Breast epithelium (tissue), 4 donors: ENCODE results near the gene CACNA2D1. TPM values are rescaled to one million over a fixed set of nuclear protein-coding genes. Genes with fewer than 3 reads are reported as not detected.

Experiments
- DNase-seq, 2 donors: peaks; one replicate each; pipeline ENCODE4 v3.0.0-alpha.2; 2019; ENCODE audit warnings: low spot score in 2 of 2
- H3K27ac ChIP-seq, 2 donors: fragments of 200-600 bp; sonication (generic) in 1 of 2; one replicate each; pipeline ENCODE4 v1.5.1; 2016 to 2019; ENCODE audit warnings: mild to moderate bottlenecking in 1 of 2
- H3K27me3 ChIP-seq, 2 donors: fragments of 200-600 bp; sonication (generic) in 1 of 2; one replicate each; pipeline versions ENCODE4 v1.5.1 to v1.6.0; 2017 to 2019; ENCODE audit warnings: control low read depth in 1 of 2, mild to moderate bottlenecking in 1 of 2
- H3K36me3 ChIP-seq: fragments of 200-600 bp; one replicate; pipeline ENCODE4 v1.5.1; 2019
- H3K4me1 ChIP-seq, 2 donors: fragments of 200-600 bp; sonication (generic); one replicate each; pipeline ENCODE4 v1.5.1; 2016 to 2019; ENCODE audit warnings: control low read depth in 1 of 2
- H3K4me3 ChIP-seq, 3 donors: fragments of 200-600 bp; sonication (generic); 1 replicate in 2 of 3; 2 replicates in 1 of 3; pipeline ENCODE4 v1.5.1; 2016 to 2019; ENCODE audit warnings: mild to moderate bottlenecking in 3 of 3, moderate library complexity in 2 of 3
- H3K9me3 ChIP-seq, 2 donors: fragments of 200-600 bp; sonication (generic) in 1 of 2; one replicate each; pipeline ENCODE4 v1.5.1; 2016 to 2019; ENCODE audit warnings: control low read depth in 1 of 2
- CTCF ChIP-seq, 3 donors: fragments of 450-650 bp; IDR thresholded peaks; one replicate each; pipeline ENCODE4 v1.5.1; 2016 to 2017; ENCODE audit warnings: antibody characterized with exemption in 3 of 3, mild to moderate bottlenecking in 3 of 3, moderate library complexity in 3 of 3
- POLR2A ChIP-seq: fragments of 450-650 bp; IDR thresholded peaks from one replicate; pipeline ENCODE4 v1.6.1; 2016; ENCODE audit warnings: antibody characterized with exemption, mild to moderate bottlenecking, moderate library complexity
- POLR2AphosphoS5 ChIP-seq, 3 donors: sonication (generic); formaldehyde crosslinking; IDR thresholded peaks; one replicate each; pipeline ENCODE4 v1.6.1; 2017; ENCODE audit warnings: antibody characterized with exemption in 3 of 3
- intact Hi-C: fragments of 100-400 bp; cut with DNase I; formaldehyde crosslinking; loops from one replicate; pipeline ENCODE4 v1.15.1; 2023; ENCODE audit warnings: low total_unique reads
- total RNA-seq, 3 donors: library from RNA; depleted of rRNA; stranded (reverse); fragments of >200 nt; gene quantifications; one replicate each; pipeline ENCODE4 v1.1.0, GENCODE V29; 2016

CACNA2D1 gene
- total RNA-seq, 3 donors from 2014 or later = 10.2 to 79.4 (median 16.0) TPM

- TF ChIP-seq POLR2A = no peak
- no peak for TF ChIP-seq POLR2AphosphoS5 (IDR thresholded peaks at IDR 0.05)
- no peak for TF ChIP-seq CTCF (IDR thresholded peaks at IDR 0.05)
- H3K4me3 ChIP-seq = no peak overlapping the region
- no peaks in the 10 kb centered on the region for H3K27me3 ChIP-seq
- H3K4me1 ChIP-seq = no peaks in the 10 kb centered on the region
- intact Hi-C loops = no loop called here
- peaks cover 3 to 15% of the 10 kb centered on the region in 2 donors for H3K9me3 ChIP-seq
- no peak overlapping the region for H3K27ac ChIP-seq
- no peaks in the 10 kb centered on the region for H3K36me3 ChIP-seq
- no peak for DNase-seq
Measured at GRCh38 chr7:81908220-81908619, 535.4 kb downstream of the CACNA2D1 start.

- Histone ChIP-seq H3K4me1 (no peaks in the 10 kb centered on the region), H3K36me3 (no peaks in the 10 kb centered on the region), H3K4me3 (no peak overlapping the region), H3K27me3 (no peaks in the 10 kb centered on the region), H3K27ac (no peak overlapping the region), H3K9me3 (peaks cover 4 to 7% of the 10 kb centered on the region in 2 donors)
- no peak for DNase-seq
- intact Hi-C loops = no loop called here
- no peak for TF ChIP-seq POLR2AphosphoS5 (IDR thresholded peaks at IDR 0.05)
- TF ChIP-seq CTCF (IDR thresholded peaks at IDR 0.05) = no peak
- no peak for TF ChIP-seq POLR2A
Measured at GRCh38 chr7:81903115-81903514, 540.5 kb downstream of the CACNA2D1 start.

- Histone ChIP-seq H3K4me3 (no peak overlapping the region), H3K9me3 (peaks cover 4 to 7% of the 10 kb centered on the region in 2 donors), H3K36me3 (no peaks in the 10 kb centered on the region), H3K27ac (no peak overlapping the region), H3K4me1 (no peaks in the 10 kb centered on the region), H3K27me3 (no peaks in the 10 kb centered on the region)
- intact Hi-C loops = no loop called here
- TF ChIP-seq CTCF (IDR thresholded peaks at IDR 0.05) = no peak
- no peak for TF ChIP-seq POLR2A
- TF ChIP-seq POLR2AphosphoS5 (IDR thresholded peaks at IDR 0.05) = no peak
- DNase-seq = no peak
Measured at GRCh38 chr7:81902536-81902935, 541.0 kb downstream of the CACNA2D1 start.
